Colonic mucosa (tissue), 4 donors: ENCODE measurements around the gene LAMTOR2. TPM values are rescaled to one million over a fixed set of nuclear protein-coding genes. Genes with fewer than 3 reads are reported as not detected.
A peak's percentile ranks its signal among the peaks of the same experiment; 100 is the strongest.

Experiments
- DNase-seq: peaks from one replicate; pipeline ENCODE4 v3.0.0-alpha.2; 2020
- H3K27ac ChIP-seq: fragments of 200-600 bp; one replicate; pipeline ENCODE4 v1.8.0; 2021
- H3K27me3 ChIP-seq: fragments of 200-600 bp; one replicate; pipeline ENCODE4 v1.8.0; 2021
- H3K36me3 ChIP-seq: fragments of 200-600 bp; one replicate; pipeline ENCODE4 v1.8.0; 2021
- H3K4me1 ChIP-seq: fragments of 200-600 bp; one replicate; pipeline ENCODE4 v1.8.0; 2021; ENCODE audit warnings: mild to moderate bottlenecking
- H3K4me3 ChIP-seq: fragments of 200-600 bp; one replicate; pipeline ENCODE4 v1.8.0; 2021
- H3K9ac ChIP-seq, 2 donors: one replicate each; pipeline ENCODE4 v1.7.0; 2013; ENCODE audit warnings: control low read depth in 2 of 2, low read depth in 2 of 2, low read length in 2 of 2
- H3K9me3 ChIP-seq: fragments of 200-600 bp; one replicate; pipeline ENCODE4 v1.8.0; 2021
- CTCF ChIP-seq: fragments of 200-600 bp; IDR thresholded peaks from one replicate; pipeline ENCODE4 v1.8.0; 2022; ENCODE audit warnings: antibody characterized with exemption, mild to moderate bottlenecking
- intact Hi-C: fragments of 100-400 bp; cut with DNase I; formaldehyde crosslinking; loops from one replicate; pipeline ENCODE4 v1.14.1; 2022
- total RNA-seq, 2 donors: library from RNA; stranded (reverse); fragmentation: NEBNext Ultra II Directional in 1 of 2; extraction: Animal tissue kit (Norgen Biotek cat#: 25700) in 1 of 2; gene quantifications; one replicate each; pipeline ENCODE4 v1.2.1, GENCODE V29; 2021
- donor health status: healthy.
- donor health status: DM: no; HTN: no; CAD: no.
- donor health status: DM: no; HTN: no; CAD: no.

The LAMTOR2 gene
- 10 to 100 TPM; 69.4 to 83.9 TPM for total RNA-seq

- Histone ChIP-seq H3K4me3 (peak within 1 kb of the TSS; percentile 98), H3K9me3 (no peaks in the 10 kb centered on the region), H3K27me3 (no peaks in the 10 kb centered on the region), H3K27ac (peak within 1 kb of the TSS; percentile 97), H3K9ac (peak within 1 kb of the TSS; percentile 75 to 84), H3K4me1 (peaks cover 8% of the 10 kb centered on the region), H3K36me3 (no peaks in the 10 kb centered on the region)
- TF ChIP-seq CTCF: no peak
- peak; percentile 99 for DNase-seq
- intact Hi-C loops: no loop called here
These were observed at the start of gene LAMTOR2 for GRCh38 chr1:156054500-156055280. LAMTOR2 (plus strand) TSS chr1:156054782; CDS start chr1:156054890, 108 bp downstream.

GRCh38 chr1:156004843-156005584 is 49.6 kb upstream of the LAMTOR2 start:
- no peaks in the 10 kb centered on the region for H3K9me3 ChIP-seq
- intact Hi-C loops: no loop called here
- no peaks in the 10 kb centered on the region for H3K36me3 ChIP-seq
- no peak for TF ChIP-seq CTCF
- H3K27me3 ChIP-seq: no peaks in the 10 kb centered on the region
- H3K4me3 ChIP-seq: no peak overlapping the region
- peak; percentile 84 for DNase-seq
- peak overlapping the region in 1 of 2 donors; percentile 7 for H3K9ac ChIP-seq
- peaks cover 3% of the 10 kb centered on the region for H3K4me1 ChIP-seq
- peak overlapping the region; percentile 54 for H3K27ac ChIP-seq

DNA sequence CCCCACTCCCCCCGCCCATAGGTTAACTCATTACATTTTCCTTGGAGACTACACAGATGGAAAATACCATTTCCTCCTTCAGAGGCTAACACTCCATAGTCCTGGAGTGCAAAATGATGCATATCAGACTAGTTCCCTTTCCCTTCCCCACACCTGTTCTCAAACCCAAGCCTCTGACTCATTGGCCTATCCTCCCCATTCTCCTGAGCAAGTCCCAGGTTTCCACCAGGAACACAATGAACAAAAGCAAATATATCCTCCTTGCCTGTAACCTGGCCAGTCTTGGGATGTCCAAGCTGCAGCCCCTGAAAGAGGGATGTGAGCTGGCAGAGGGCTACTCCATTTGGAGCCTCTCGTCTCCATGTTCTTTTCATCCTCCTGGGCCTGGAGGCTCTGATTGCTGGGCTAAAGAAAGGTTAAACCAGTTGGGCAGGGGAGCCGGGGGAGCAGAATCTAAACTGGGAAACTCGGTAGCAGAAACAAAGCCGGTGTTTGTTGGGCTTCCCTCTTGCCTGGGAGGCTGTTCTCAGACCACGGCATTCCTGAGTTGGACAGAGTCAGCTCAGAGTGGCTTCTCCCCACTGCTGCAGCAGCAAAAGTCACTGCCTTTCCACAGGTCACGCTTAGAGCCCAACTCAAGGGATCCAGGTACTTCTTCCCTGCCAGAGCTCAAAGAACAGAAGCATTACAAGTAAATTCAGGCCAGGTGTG is 47.8 kb upstream of the LAMTOR2 start:
- Histone ChIP-seq H3K4me3 (no peak overlapping the region), H3K9ac (no peak overlapping the region), H3K36me3 (peaks cover 9% of the 10 kb centered on the region), H3K27ac (no peak overlapping the region), H3K27me3 (no peaks in the 10 kb centered on the region), H3K9me3 (no peaks in the 10 kb centered on the region), H3K4me1 (peaks cover 3% of the 10 kb centered on the region)
- TF ChIP-seq CTCF: no peak
- intact Hi-C loops: no loop called here
- no peak for DNase-seq

DNA sequence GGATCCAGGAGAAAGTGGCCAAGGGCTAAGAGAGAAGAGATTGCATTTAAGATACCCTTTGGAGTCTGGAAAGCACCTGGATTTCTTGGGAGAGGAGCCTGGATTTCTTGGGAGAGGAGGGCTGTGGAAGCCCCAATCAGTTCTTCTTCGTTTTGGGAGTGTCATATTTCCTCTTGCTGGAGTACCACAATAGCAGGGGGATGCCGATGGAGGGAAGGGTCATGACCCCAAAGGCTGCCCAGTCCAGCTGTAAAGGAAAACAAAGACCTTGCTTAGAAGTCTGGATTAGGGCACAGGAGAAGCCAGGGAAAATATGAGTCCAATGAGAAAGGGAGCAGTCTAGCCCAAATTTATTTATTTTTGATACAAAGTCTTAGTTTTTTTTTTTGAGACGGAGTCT is 45.2 kb upstream of the LAMTOR2 start:
- intact Hi-C loops: no loop called here
- TF ChIP-seq CTCF: no peak

GRCh38 chr1:156012051-156012817 is 42.3 kb upstream of the LAMTOR2 start:
- no peak overlapping the region for H3K4me3 ChIP-seq
- H3K36me3 ChIP-seq: peaks cover 23% of the 10 kb centered on the region
- H3K9ac ChIP-seq: no peak overlapping the region
- no peaks in the 10 kb centered on the region for H3K9me3 ChIP-seq
- no peaks in the 10 kb centered on the region for H3K27me3 ChIP-seq
- H3K27ac ChIP-seq: no peak overlapping the region
- no peak for TF ChIP-seq CTCF
- DNase-seq: no peak
- intact Hi-C loops: no loop called here
- H3K4me1 ChIP-seq: no peaks in the 10 kb centered on the region

More for the DNA sequence above, 45.2 kb upstream of the LAMTOR2 start:
- Histone ChIP-seq H3K27ac (no peak overlapping the region), H3K4me3 (no peak overlapping the region), H3K27me3 (no peaks in the 10 kb centered on the region), H3K36me3 (peaks cover 15% of the 10 kb centered on the region), H3K4me1 (no peaks in the 10 kb centered on the region), H3K9me3 (no peaks in the 10 kb centered on the region), H3K9ac (no peak overlapping the region)
- DNase-seq: no peak
